Loucy (cell line): ENCODE measurements around the gene PLEKHF1.

Experiments
- CTCF ChIP-seq: fragments of 200-600 bp; sonication (generic); conservative IDR thresholded peaks from 2 replicates; pipeline ENCODE4 v1.5.1; 2014; ENCODE audit warnings: mild to moderate bottlenecking, antibody characterized with exemption, low read length
- EZH2phosphoT487 ChIP-seq: fragments of 200-600 bp; IDR thresholded peaks from 2 replicates; pipeline ENCODE4 v1.6.1; 2018; ENCODE audit warnings: antibody characterized with exemption, mild to moderate bottlenecking, moderate library complexity, borderline replicate concordance

- TF ChIP-seq CTCF (no peak), EZH2phosphoT487 (no peak)
Observed at GRCh38 chr19:29694161-29694560, 28.9 kb downstream of the PLEKHF1 start.
